HG03354 (cell line): ENCODE measurements around the gene P3H1.
A peak's percentile ranks its signal among the peaks of the same experiment; 100 is the strongest.
"Not testable (repeated sequence)": the region's sequence is repeated elsewhere in the genome, so short reads cannot be mapped to it uniquely, and the experiment has no call there.

Experiments
- ATAC-seq: cut with Tn5 transposase; IDR thresholded peaks from one replicate; pipeline ENCODE4 v1.9.1; 2021; ENCODE audit warnings: mild to moderate bottlenecking; ENCODE audit not compliant: unreplicated experiment, poor library complexity, severe bottlenecking

P3H1 gene

DNA sequence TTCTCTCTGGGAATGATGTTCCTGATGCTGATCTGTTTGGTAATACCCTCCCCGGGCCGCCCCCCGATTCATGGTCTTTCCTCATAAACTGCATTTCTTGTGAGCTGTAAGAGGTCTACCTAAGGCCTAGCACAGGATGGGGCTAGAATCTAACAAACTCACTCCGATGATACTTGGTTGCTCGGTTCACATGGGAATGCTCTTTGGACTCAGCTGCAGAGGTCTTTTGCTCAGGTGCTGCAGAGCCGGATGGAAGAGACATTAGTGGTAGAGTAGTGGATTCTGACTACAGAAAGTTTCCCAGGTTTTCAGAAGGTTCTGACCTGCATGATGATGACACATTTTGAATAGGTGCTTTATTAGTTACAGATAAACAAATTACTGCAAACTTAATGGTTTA is 9.7 kb upstream of the P3H1 start:
- no peak for ATAC-seq

DNA sequence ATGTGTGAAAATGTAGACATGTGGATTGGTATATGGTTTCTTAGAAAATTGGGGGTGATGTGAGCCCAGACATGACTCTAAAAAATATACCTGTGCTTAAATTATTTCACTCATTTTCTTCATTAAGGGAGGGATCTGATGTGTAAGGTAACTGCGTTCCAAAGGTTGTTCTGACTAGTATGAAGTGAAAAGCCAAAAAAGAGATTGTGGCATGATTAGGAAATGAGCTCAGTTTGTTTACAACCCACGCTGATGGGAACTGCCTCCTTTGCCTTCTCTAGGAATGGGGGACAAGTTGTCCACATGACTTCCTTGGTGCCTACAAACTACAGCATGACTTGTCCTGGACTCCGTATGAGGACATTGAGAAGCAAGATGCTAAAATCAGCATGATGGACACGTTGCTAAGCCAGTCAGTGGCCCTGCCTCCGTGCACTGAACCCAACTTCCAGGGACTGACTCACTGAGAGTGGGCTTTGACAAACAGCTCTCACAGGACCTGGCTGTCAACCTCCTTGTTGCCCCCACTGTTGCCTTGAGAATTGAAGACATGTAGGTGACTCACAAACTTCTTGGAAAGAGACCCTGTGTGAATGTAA is 8.2 kb upstream of the P3H1 start:
- ATAC-seq, result no peak

DNA sequence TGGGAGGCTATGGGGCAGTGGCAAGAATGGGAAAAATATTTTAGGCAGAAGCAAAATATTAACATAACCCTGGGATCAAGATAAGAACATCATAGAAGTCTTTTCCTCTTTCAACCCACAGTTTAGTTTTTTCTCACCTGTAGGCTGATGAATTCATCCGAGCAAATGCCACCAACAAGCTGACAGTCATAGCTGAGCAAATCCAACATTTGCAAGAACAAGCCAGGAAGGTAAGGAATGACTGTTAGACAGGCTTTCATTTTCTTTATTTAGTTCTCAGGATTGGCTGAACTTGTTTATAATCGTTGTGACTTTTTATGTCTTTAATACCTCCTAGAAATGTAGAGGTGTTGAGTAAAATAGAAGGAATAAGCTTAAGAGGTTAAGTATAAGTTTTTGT is 6.6 kb upstream of the P3H1 start:
- ATAC-seq, result no peak

DNA sequence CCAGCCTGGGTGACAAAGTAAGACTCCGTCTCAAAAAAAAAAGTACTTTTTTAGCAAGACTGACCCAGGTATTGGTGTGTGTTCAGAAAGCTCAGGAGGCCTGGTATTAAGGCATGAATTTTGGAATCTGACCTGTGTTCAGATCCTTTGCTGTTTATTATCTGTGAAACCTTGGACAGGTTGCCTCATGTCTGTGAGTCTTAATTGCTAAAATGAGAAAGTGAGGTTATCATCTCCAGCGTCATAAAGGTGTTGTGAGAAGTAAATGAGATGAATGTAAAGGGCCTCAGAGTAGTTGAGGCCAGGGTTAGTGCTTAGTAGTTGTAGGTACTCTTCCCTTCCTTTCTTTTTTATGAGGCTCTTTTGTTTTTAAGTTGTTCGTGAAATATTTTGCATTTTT is 3.0 kb upstream of the P3H1 start:
- ATAC-seq, result no peak

- ATAC-seq, result no peak
These were observed 1.3 kb upstream of the P3H1 start for GRCh38 chr1:42768172-42768571.

GRCh38 chr1:42767510-42768000 is 727 bp upstream of the P3H1 start:
- peak; percentile 32 for ATAC-seq

GRCh38 chr1:42765832-42766740 is 742 bp downstream of the P3H1 start:
- peak; percentile 32 for ATAC-seq

GRCh38 chr1:42765269-42765668 is 1.6 kb downstream of the P3H1 start:
- ATAC-seq, result no peak

- ATAC-seq, result no peak
These were observed 4.6 kb downstream of the P3H1 start for GRCh38 chr1:42762269-42762668.

DNA sequence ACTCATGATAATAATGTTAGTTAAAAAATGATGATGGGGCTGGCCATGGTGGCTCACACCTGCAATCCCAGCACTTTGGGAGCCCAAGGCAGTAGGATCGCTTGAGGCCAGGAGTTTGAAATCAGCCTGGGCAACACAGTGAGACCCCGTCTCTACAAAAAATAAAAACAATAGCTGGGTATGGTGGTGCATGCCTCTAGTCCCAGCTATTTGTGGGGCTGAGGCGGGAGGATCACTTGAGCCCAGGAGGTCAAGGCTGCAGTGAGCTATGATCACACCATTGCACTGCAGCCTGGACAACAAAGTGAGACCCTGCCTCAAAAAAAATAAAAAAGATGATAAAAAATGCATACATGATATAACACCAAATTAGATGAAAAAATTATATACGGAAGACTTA is 5.3 kb downstream of the P3H1 start:
- no peak for ATAC-seq

- no peak for ATAC-seq
These were observed 7.7 kb downstream of the P3H1 start for GRCh38 chr1:42759114-42759513.

- ATAC-seq, result no peak
These were observed 8.2 kb downstream of the P3H1 start for GRCh38 chr1:42758641-42759040.

GRCh38 chr1:42757892-42758275 is 8.9 kb downstream of the P3H1 start:
- ATAC-seq, result no peak

DNA sequence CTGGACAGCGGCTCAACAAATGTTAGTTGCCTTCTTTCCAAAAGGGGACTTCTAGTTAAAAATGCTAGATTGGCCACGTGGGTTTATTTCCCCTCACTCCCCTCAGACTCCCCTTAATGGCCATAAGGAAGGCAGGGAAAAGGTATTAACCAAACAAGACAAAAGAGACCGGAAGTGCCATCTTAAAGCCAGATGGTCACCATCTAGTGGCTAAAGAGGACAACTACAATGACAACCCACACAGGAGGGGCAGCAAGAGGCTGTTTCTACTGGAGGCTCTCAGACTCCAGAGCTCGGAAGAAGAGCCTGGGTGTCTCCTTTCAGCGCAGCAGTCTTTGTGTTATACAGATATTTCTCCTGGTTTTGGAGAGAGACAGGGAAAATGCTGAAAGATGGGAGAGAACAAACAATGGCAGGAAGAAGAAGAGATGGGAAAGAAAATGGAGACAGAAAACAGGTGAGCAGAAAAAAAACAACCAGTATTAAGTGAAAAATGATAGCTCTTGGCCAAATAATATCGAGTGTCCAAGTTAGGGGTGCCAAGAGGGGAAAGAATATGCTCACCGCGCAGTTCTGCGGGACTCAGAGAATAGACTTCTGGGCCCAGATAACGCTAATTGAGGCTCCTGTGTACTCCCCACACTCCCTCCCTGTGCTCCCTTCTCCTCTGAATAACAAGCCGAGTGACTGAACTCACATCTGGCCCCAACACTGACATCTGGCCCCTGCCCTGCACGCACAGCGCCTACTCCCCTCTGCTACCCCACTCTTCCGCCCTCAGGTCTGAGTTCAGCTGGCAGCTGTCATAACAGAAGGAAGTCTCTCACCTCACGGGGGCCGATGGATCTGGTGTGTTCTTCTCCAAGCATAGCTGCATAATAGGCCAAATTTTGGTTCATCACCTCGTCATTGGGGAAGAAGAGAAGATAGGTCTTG is 9.6 kb downstream of the P3H1 start:
- peak; percentile 69 for ATAC-seq

- ATAC-seq, result no peak
These were observed 13.8 kb downstream of the P3H1 start for GRCh38 chr1:42753070-42753469.

DNA sequence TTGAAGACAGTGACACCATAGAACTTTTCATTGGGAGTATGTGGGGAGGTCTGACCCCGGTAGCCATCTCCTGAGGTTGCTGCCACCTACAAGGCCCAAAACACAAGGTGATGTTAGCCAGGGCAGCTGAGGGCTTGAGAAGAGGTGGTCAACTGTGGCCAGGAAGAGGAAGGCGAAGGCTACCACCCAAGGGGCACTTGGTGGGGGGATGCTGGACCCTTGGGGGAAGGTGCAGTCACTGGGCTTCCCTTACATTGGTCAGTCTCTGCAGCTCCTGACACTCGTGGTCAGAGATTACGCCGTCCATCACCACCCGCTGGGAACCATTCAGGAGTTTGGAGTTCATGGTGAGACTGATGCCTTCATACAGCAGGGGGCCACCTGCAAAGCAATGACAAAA is 14.5 kb downstream of the P3H1 start:
- ATAC-seq, result no peak

GRCh38 chr1:42751511-42752070 is 15.2 kb downstream of the P3H1 start:
- not testable (repeated sequence) for ATAC-seq

DNA sequence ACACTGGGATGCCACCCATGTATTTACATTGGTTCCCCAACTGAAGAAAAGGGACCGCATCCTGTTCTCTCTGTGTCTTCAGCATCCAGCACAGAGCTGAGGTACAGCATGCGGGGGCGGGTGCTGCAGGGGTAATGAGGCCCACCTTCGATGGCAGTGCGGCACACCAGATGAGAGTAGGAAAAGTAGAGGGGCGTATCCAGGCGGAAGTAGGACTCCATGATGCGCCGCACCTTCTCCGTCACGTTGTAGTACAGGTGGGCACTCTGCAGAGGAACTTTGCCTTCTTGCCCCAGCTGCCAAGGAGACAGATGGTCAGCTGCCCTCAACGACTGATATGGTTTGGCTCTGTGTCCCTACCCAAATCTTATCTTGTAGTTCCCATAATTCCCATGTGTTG is 16.8 kb downstream of the P3H1 start:
- no peak for ATAC-seq

DNA sequence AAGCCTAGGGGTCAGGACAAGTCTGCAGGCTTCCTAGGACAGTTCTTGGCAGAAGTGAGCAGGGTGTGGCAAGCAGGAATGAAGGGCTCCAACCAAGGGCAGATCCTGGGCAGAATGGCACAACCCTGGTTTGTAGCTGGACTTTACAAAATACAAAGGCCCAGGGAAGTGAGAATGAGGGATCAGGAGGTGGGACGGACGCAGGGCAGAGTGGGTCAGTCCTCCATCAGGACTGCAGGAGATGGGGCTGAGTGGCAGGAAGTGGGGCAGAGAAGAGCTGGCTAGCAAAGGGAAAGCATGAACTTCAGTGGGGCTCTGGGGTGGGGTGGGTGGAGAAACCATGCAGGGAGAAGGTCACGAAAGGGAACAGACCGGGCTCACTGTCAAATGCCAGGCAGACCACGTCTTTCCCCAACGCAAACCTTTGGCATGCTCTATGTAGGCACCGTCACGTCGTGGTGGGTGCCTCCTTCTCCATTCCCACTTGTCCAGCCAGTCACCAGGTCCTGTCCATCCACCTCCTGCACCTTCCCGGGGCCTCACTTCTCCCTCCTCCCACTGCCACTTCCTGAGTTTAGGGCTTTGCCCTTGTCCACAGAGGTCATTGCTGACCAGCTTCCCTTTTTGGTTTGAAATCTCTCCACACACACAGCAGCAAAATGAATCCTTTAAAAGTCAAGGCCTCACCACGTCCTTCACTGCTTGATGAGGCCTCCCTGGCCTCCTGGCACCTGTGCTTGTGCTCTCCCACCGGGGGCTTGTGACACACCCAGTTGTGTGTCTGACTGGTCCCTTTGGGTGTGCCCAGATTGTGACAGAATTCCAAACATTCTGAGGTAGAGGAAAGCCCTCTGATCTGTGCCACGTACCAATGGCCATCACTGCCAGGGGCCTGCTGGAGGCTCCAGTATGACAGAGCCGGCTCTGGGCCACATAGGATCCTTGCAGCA is 18.1 kb downstream of the P3H1 start:
- no peak for ATAC-seq
